Measurements from ENCODE around the gene MCC.

GRCh38 chr5:113255105-113255504, 233.1 kb downstream of the MCC start:
- TF ChIP-seq EZH2 (IDR thresholded peaks at IDR 0.05), result no peak
- TF ChIP-seq CTCF (IDR thresholded peaks at IDR 0.05), result no peak
- TF ChIP-seq EZH2phosphoT487 (IDR thresholded peaks at IDR 0.05), result no peak
